Neural cell (in vitro differentiated cells): ENCODE results near the gene XRCC6.

ENCODE experiments used
- EZH2 ChIP-seq: fragments of 200-600, 300-800 bp; shearing (Covaris generic), sonication (generic); IDR thresholded peaks from 2 replicates; pipeline ENCODE4 v1.6.1; 2014; ENCODE audit warnings: antibody characterized with exemption, low read length, borderline replicate concordance, mild to moderate bottlenecking; ENCODE audit not compliant: insufficient read depth, poor library complexity, severe bottlenecking
- POLR2AphosphoS5 ChIP-seq: IDR thresholded peaks from 2 replicates; pipeline ENCODE4 v1.6.1; 2012
- TF ChIP-seq, protein P1 (sequence below): fragments of 450-650 bp; IDR thresholded peaks from 2 replicates; pipeline ENCODE4 v1.5.1; 2014; ENCODE audit warnings: antibody characterized with exemption, mild to moderate bottlenecking, moderate library complexity; ENCODE audit not compliant: poor library complexity, severe bottlenecking

DNA sequence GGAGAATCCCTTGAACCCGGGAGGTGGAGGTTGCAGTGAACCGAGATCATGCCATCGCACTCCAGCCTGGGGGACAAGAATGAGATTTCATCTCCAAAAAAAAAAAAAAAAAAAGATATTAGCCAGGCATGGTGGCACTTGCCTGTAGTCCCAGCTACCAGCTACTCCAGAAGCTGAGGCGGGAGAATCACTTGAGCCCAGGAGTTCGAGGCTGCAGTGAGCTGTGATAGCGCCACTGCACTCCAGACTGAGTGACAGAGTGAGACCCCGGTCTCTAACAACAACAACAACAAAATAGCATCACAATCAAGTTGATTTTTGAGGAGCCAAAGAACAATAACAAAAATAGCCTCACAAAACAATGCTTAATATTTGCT is 33.8 kb upstream of the XRCC6 start:
- TF ChIP-seq, protein P1, sequence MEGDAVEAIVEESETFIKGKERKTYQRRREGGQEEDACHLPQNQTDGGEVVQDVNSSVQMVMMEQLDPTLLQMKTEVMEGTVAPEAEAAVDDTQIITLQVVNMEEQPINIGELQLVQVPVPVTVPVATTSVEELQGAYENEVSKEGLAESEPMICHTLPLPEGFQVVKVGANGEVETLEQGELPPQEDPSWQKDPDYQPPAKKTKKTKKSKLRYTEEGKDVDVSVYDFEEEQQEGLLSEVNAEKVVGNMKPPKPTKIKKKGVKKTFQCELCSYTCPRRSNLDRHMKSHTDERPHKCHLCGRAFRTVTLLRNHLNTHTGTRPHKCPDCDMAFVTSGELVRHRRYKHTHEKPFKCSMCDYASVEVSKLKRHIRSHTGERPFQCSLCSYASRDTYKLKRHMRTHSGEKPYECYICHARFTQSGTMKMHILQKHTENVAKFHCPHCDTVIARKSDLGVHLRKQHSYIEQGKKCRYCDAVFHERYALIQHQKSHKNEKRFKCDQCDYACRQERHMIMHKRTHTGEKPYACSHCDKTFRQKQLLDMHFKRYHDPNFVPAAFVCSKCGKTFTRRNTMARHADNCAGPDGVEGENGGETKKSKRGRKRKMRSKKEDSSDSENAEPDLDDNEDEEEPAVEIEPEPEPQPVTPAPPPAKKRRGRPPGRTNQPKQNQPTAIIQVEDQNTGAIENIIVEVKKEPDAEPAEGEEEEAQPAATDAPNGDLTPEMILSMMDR, result no peak
- TF ChIP-seq EZH2, result no peak
- no peak for TF ChIP-seq POLR2AphosphoS5
